NT2/D1 (cell line): ENCODE results near the gene AKNAD1.

Experiments used
- SUZ12 ChIP-seq: IDR thresholded peaks from 2 replicates; pipeline ENCODE4 v1.6.1; 2011; ENCODE audit not compliant: insufficient read length, insufficient read depth; ENCODE audit errors: extremely low read depth
- YY1 ChIP-seq: IDR thresholded peaks from 2 replicates; pipeline ENCODE4 v1.6.1; 2011; ENCODE audit not compliant: insufficient read length, insufficient read depth

DNA sequence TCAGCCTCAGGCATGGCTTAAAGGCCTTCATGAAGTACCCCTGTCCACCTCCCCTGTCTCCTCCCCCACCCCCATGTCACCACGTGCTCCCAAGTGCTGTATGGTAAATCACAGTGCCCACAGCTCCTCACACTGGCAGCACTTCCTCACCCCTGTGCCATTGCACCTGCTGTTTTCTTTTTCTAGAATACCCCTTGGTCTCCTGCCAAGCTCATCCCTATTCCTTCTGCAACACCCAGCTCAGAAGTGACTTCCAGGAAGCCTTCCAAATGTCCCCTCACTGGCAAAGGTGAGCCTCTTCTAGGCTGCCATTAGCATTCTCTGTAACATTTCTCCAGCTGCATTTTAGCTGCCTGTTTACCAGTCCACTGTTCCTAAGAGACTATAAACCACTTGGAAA lies 9.4 kb downstream of the AKNAD1 start:
- TF ChIP-seq SUZ12 (no peak), YY1 (no peak)
